K562 (cell line): ENCODE results near the gene DGCR2. TPM values are rescaled to one million over a fixed set of nuclear protein-coding genes. Genes with fewer than 3 reads are reported as not detected.
A peak's percentile ranks its signal among the peaks of the same experiment; 100 is the strongest.

ENCODE experiments used
- FOXK2 ChIP-seq, 2 experiments: fragments of 450-650 bp; IDR thresholded peaks in 1 of 2; conservative IDR thresholded peaks in 1 of 2; 2 replicates each; pipeline ENCODE4 v1.6.1; 2016; ENCODE audit warnings: low read depth in 2 of 2, mild to moderate bottlenecking in 1 of 2
- HEY1 ChIP-seq: fragments of 250-450 bp; sonication (Bioruptor Pico); IDR thresholded peaks from 2 replicates; pipeline ENCODE4 v1.5.0; 2020; ENCODE audit warnings: mild to moderate bottlenecking, moderate library complexity, borderline replicate concordance
- KLF13 ChIP-seq: fragments of 450-650 bp; IDR thresholded peaks from 2 replicates; pipeline ENCODE4 v1.6.1; 2016; ENCODE audit warnings: missing genetic modification characterization, low read depth, mild to moderate bottlenecking, missing compliant biosample characterization, moderate library complexity, borderline replicate concordance
- LEF1 ChIP-seq: fragments of 450-650 bp; IDR thresholded peaks from 2 replicates; pipeline ENCODE4 v1.6.1; 2016; ENCODE audit warnings: mild to moderate bottlenecking
- NBN ChIP-seq: fragments of 450-650 bp; IDR thresholded peaks from 2 replicates; pipeline ENCODE4 v1.6.1; 2016; ENCODE audit warnings: low read depth, mild to moderate bottlenecking
- RFX1 ChIP-seq: fragments of 450-650 bp; IDR thresholded peaks from 2 replicates; pipeline ENCODE4 v1.6.1; 2016; ENCODE audit warnings: mild to moderate bottlenecking, moderate library complexity
- SETDB1 ChIP-seq: IDR thresholded peaks from one replicate; pipeline ENCODE4 v1.6.1; 2012; ENCODE audit warnings: low read length, control low read depth, inconsistent platforms
- SMARCA5 ChIP-seq: fragments of 450-650 bp; IDR thresholded peaks from 2 replicates; pipeline ENCODE4 v1.6.1; 2016
- SOX6 ChIP-seq: fragments of 450-650 bp; IDR thresholded peaks from 2 replicates; pipeline ENCODE4 v1.6.1; 2014; ENCODE audit warnings: mild to moderate bottlenecking
- YY1 ChIP-seq, 3 experiments: IDR thresholded peaks; 2 replicates each; pipeline ENCODE4 v1.6.1; 2011; ENCODE audit warnings: low read length in 2 of 3, mild to moderate bottlenecking in 2 of 3, moderate library complexity in 2 of 3, borderline replicate concordance in 1 of 3, control low read depth in 1 of 3, low read depth in 1 of 3; ENCODE audit not compliant: insufficient read depth in 3 of 3, insufficient replicate concordance in 2 of 3, control insufficient read depth in 1 of 3, insufficient read length in 1 of 3; ENCODE audit errors: extremely low read depth in 1 of 3
- ZC3H4 ChIP-seq: sonication (generic); formaldehyde crosslinking; IDR thresholded peaks from 2 replicates; pipeline ENCODE4 v1.9.0; 2021; ENCODE audit warnings: missing genetic modification reagents, borderline replicate concordance
- ZFP30 ChIP-seq: fragments of 250-450 bp; sonication (Bioruptor Pico); IDR thresholded peaks from 2 replicates; pipeline ENCODE4 v1.8.0; 2022; ENCODE audit warnings: moderate library complexity, mild to moderate bottlenecking, inconsistent platforms, borderline replicate concordance
- ZKSCAN8 ChIP-seq: fragments of 200-800 bp; sonication (Bioruptor generic); IDR thresholded peaks from 2 replicates; pipeline ENCODE4 v1.6.1; 2016; ENCODE audit warnings: missing genetic modification characterization, missing compliant biosample characterization
- ZNF146 ChIP-seq: IDR thresholded peaks from one replicate; pipeline ENCODE4 v1.6.1; 2018; ENCODE audit warnings: missing compliant biosample characterization; ENCODE audit not compliant: unreplicated experiment
- ZNF76 ChIP-seq: fragments of 250-450 bp; sonication (Bioruptor Pico); IDR thresholded peaks from 2 replicates; pipeline ENCODE4 v1.4.0; 2020; ENCODE audit warnings: mild to moderate bottlenecking, moderate library complexity, borderline replicate concordance
- ZNF77 ChIP-seq: fragments of 250-450 bp; sonication (Bioruptor Pico); IDR thresholded peaks from 2 replicates; pipeline ENCODE4 v1.5.0; 2020
- polyA plus RNA-seq, 8 experiments: library from polyadenylated mRNA; depleted of rRNA in 4 of 8; stranded (reverse) in 5 of 8; unstranded in 3 of 8; fragments of >200 nt; fragmentation: Nextera tagmentation in 2 of 8; fragmentation: Illumina TruSeq in 1 of 8; extraction: Ambion mirVana in 2 of 8; extraction: Trizol in 1 of 8; gene quantifications; 2 replicates each; pipeline versions ENCODE4 v1.2.1 to v1.2.3, GENCODE V29; 2011 to 2014; ENCODE audit warnings: inconsistent platforms in 1 of 8, missing spikeins in 1 of 8
- total RNA-seq, 7 experiments: library from RNA; depleted of rRNA in 6 of 7; stranded (reverse); fragments of >200 nt in 6 of 7; fragmentation: Illumina TruSeq in 2 of 7; extraction: Trizol in 2 of 7; gene quantifications; 2 replicates each; pipeline versions ENCODE4 v1.2.1 to v1.2.3, GENCODE V29; 2011 to 2021; ENCODE audit warnings: low replicate concordance in 1 of 7
- TF ChIP-seq, protein P1 (sequence below): fragments of 450-650 bp; IDR thresholded peaks from 2 replicates; pipeline ENCODE4 v1.6.1; 2016; ENCODE audit warnings: antibody characterized with exemption
- TF ChIP-seq, protein P2 (sequence below): sonication (generic); formaldehyde crosslinking; IDR thresholded peaks from 2 replicates; pipeline ENCODE4 v1.8.0; 2022; ENCODE audit warnings: mild to moderate bottlenecking, missing genetic modification reagents
- TF ChIP-seq, protein P3 (sequence below), 2 experiments: IDR thresholded peaks; 2 replicates each; pipeline ENCODE4 v1.6.1; 2011; ENCODE audit warnings: borderline replicate concordance in 1 of 2, control low read depth in 1 of 2, low read depth in 1 of 2, low read length in 1 of 2, mild to moderate bottlenecking in 1 of 2, mixed read lengths in 1 of 2, moderate library complexity in 1 of 2; ENCODE audit not compliant: insufficient read depth in 1 of 2, insufficient read length in 1 of 2, poor library complexity in 1 of 2, severe bottlenecking in 1 of 2; ENCODE audit errors: extremely low read depth in 1 of 2
- TF ChIP-seq, protein P4 (sequence below): fragments of 250-450 bp; sonication (Bioruptor Pico); IDR thresholded peaks from 2 replicates; pipeline ENCODE4 v1.4.0; 2020; ENCODE audit warnings: borderline replicate concordance

Gene DGCR2
- total and polyA plus RNA-seq, 9 of the 15 experiments (the other 6 are each of a cell fraction or from before 2014, with no cell fraction given): 0.69 to 101 (median 56.4) TPM

DNA sequence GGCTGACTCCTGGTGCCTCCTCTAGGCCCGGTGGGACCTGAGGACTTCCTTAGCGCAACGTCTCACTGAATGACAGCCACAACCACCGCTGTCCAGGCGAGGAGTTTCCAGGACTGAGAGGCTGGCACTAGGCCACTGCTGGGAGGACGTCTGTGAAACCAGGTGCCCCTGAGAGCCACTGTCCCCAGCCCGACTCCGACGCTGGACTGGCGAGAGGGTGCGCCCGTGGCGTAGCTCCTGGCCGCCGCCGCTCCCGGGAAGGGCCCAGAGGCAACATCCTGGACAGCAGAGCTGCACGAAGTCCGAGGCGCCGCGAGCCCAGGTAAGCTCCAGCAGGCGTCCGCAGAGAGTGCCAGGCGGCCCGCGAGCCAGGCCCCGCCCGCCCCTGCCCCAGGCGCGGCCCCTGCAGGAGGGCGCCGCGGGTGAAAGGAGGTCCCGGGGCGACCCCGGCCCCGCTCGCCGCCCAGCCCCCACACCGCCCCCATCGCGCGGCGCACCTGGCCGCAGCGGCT is 525 bp downstream of the DGCR2 start (continued):
- TF ChIP-seq, protein P1, sequence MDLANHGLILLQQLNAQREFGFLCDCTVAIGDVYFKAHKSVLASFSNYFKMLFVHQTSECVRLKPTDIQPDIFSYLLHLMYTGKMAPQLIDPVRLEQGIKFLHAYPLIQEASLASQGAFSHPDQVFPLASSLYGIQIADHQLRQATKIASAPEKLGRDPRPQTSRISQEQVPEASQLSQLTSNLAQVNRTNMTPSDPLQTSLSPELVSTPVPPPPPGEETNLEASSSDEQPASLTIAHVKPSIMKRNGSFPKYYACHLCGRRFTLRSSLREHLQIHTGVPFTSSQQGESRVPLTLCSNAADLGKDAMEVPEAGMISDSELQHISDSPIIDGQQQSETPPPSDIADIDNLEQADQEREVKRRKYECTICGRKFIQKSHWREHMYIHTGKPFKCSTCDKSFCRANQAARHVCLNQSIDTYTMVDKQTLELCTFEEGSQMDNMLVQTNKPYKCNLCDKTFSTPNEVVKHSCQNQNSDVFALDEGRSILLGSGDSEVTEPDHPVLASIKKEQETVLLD: peak; percentile 58
- TF ChIP-seq FOXK2 (conservative IDR thresholded peaks at IDR 0.05 in 1 of 2, IDR thresholded peaks at IDR 0.05 in 1 of 2; ENCODE audit: low read depth in 2 of 2) (no peak), SETDB1 (peak; percentile 96), YY1 (IDR thresholded peaks at IDR 0.05; ENCODE audit: borderline replicate concordance in 1 of 3, control insufficient read depth in 1 of 3, extremely low read depth in 1 of 3, insufficient read depth in 3 of 3, insufficient read length in 1 of 3, insufficient replicate concordance in 2 of 3, low read depth in 1 of 3, low read length in 2 of 3) (peak in 1 of 3 experiments; percentile 2), SMARCA5 (peak; percentile 91), ZNF146 (CRISPR knock-in tag) (peak; percentile 31), HEY1 (no peak), ZNF77 (CRISPR knock-in tag) (no peak), SOX6 (no peak), NBN (no peak), KLF13 (tag) (no peak), RFX1 (no peak), ZNF76 (no peak), LEF1 (no peak), ZC3H4 (no peak), ZKSCAN8 (CRISPR knock-in tag) (no peak), ZFP30 (CRISPR knock-in tag) (no peak)
- TF ChIP-seq, protein P2, sequence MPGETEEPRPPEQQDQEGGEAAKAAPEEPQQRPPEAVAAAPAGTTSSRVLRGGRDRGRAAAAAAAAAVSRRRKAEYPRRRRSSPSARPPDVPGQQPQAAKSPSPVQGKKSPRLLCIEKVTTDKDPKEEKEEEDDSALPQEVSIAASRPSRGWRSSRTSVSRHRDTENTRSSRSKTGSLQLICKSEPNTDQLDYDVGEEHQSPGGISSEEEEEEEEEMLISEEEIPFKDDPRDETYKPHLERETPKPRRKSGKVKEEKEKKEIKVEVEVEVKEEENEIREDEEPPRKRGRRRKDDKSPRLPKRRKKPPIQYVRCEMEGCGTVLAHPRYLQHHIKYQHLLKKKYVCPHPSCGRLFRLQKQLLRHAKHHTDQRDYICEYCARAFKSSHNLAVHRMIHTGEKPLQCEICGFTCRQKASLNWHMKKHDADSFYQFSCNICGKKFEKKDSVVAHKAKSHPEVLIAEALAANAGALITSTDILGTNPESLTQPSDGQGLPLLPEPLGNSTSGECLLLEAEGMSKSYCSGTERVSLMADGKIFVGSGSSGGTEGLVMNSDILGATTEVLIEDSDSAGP (CRISPR knock-in tag): no peak
- TF ChIP-seq, protein P3, sequence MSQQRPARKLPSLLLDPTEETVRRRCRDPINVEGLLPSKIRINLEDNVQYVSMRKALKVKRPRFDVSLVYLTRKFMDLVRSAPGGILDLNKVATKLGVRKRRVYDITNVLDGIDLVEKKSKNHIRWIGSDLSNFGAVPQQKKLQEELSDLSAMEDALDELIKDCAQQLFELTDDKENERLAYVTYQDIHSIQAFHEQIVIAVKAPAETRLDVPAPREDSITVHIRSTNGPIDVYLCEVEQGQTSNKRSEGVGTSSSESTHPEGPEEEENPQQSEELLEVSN (IDR thresholded peaks at IDR 0.05; ENCODE audit: borderline replicate concordance in 1 of 2, extremely low read depth in 1 of 2, insufficient read depth in 1 of 2, insufficient read length in 1 of 2, low read depth in 1 of 2, low read length in 1 of 2, poor library complexity in 1 of 2, severe bottlenecking in 1 of 2): peak in 1 of 2 experiments; percentile 28
- TF ChIP-seq, protein P4, sequence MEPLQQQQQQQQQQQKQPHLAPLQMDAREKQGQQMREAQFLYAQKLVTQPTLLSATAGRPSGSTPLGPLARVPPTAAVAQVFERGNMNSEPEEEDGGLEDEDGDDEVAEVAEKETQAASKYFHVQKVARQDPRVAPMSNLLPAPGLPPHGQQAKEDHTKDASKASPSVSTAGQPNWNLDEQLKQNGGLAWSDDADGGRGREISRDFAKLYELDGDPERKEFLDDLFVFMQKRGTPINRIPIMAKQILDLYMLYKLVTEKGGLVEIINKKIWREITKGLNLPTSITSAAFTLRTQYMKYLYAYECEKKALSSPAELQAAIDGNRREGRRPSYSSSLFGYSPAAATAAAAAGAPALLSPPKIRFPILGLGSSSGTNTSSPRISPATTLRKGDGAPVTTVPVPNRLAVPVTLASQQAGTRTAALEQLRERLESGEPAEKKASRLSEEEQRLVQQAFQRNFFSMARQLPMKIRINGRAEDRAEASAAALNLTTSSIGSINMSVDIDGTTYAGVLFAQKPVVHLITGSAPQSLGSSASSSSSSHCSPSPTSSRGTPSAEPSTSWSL (CRISPR knock-in tag): no peak
